GM11168 (cell line): ENCODE data around the gene SAMD4A.
"Not testable (repeated sequence)": the region's sequence is repeated elsewhere in the genome, so short reads cannot be mapped to it uniquely, and the experiment has no call there.

Experiments used
- in situ Hi-C: fragments of 300-500 bp; cut with MboI; formaldehyde crosslinking; loops from one replicate; pipeline ENCODE4 v1.12.0; 2022; ENCODE audit warnings: low sequenced_read_pairs; ENCODE audit not compliant: unreplicated experiment

Gene SAMD4A

GRCh38 chr14:54784060-54784459, 217.1 kb downstream of the SAMD4A start:
- in situ Hi-C loops, result no loop called here

- in situ Hi-C loops, result no loop called here
Observed at GRCh38 chr14:54784657-54785056, 217.7 kb downstream of the SAMD4A start.

GRCh38 chr14:54785136-54785777, 218.3 kb downstream of the SAMD4A start:
- in situ Hi-C loops, result no loop called here

- in situ Hi-C loops, result no loop called here
Observed at GRCh38 chr14:54785778-54786770, 219.1 kb downstream of the SAMD4A start.

- in situ Hi-C loops, result no loop called here
Observed at GRCh38 chr14:54786838-54787237, 219.9 kb downstream of the SAMD4A start.

- in situ Hi-C loops, result no loop called here
Observed at GRCh38 chr14:54787261-54787660, 220.3 kb downstream of the SAMD4A start.

GRCh38 chr14:54788701-54789100, 221.8 kb downstream of the SAMD4A start:
- in situ Hi-C loops, result no loop called here

- in situ Hi-C loops, result no loop called here
Observed at GRCh38 chr14:54789166-54789565, 222.2 kb downstream of the SAMD4A start.

- in situ Hi-C loops, result no loop called here
Observed at GRCh38 chr14:54789781-54790480, 223.0 kb downstream of the SAMD4A start.

GRCh38 chr14:54791001-54791400, 224.1 kb downstream of the SAMD4A start:
- in situ Hi-C loops, result no loop called here

- in situ Hi-C loops, result no loop called here
Observed at GRCh38 chr14:54792288-54792687, 225.4 kb downstream of the SAMD4A start.

- in situ Hi-C loops, result no loop called here
Observed at GRCh38 chr14:54794159-54794558, 227.2 kb downstream of the SAMD4A start.

GRCh38 chr14:54794796-54795195, 227.9 kb downstream of the SAMD4A start:
- in situ Hi-C loops, result no loop called here

GRCh38 chr14:54796961-54797360, 230.0 kb downstream of the SAMD4A start:
- in situ Hi-C loops, result no loop called here

GRCh38 chr14:54797556-54797955, 230.6 kb downstream of the SAMD4A start:
- in situ Hi-C loops, result no loop called here

GRCh38 chr14:54797986-54798385, 231.1 kb downstream of the SAMD4A start:
- in situ Hi-C loops, result no loop called here

GRCh38 chr14:54798465-54799124, 231.7 kb downstream of the SAMD4A start:
- in situ Hi-C loops, result no loop called here

- in situ Hi-C loops, result not testable (repeated sequence)
Observed at GRCh38 chr14:54801482-54801881, 234.6 kb downstream of the SAMD4A start.

GRCh38 chr14:54803396-54803795, 236.5 kb downstream of the SAMD4A start:
- in situ Hi-C loops, result no loop called here

- in situ Hi-C loops, result no loop called here
Observed at GRCh38 chr14:54803926-54804537, 237.1 kb downstream of the SAMD4A start.
